Upper lobe of left lung (tissue), 4 donors: Measurements from ENCODE around the gene DAD1.

ENCODE experiments used
- CTCF ChIP-seq, 6 experiments: fragments of 450-650 bp in 4 of 6; fragments of 200-600 bp in 2 of 6; sonication (generic) in 2 of 6; IDR thresholded peaks; one replicate each; pipeline ENCODE4 v1.5.1; 2016 to 2019; ENCODE audit warnings: antibody characterized with exemption in 6 of 6
- EP300 ChIP-seq, 4 donors: sonication (generic); formaldehyde crosslinking; IDR thresholded peaks; one replicate each; pipeline ENCODE4 v1.5.1; 2017; ENCODE audit warnings: antibody characterized with exemption in 4 of 4, control low read depth in 2 of 4
- POLR2A ChIP-seq, 4 donors: fragments of 450-650 bp; IDR thresholded peaks; one replicate each; pipeline ENCODE4 v1.5.1; 2016 to 2017; ENCODE audit warnings: antibody characterized with exemption in 4 of 4, mild to moderate bottlenecking in 2 of 4
- POLR2AphosphoS5 ChIP-seq, 2 donors: sonication (generic); formaldehyde crosslinking; IDR thresholded peaks; one replicate each; pipeline ENCODE4 v1.5.1; 2017; ENCODE audit warnings: antibody characterized with exemption in 2 of 2

GRCh38 chr14:22601456-22601855 lies 12.4 kb upstream of the DAD1 start:
- no peak for TF ChIP-seq CTCF (IDR thresholded peaks at IDR 0.05)
- TF ChIP-seq POLR2AphosphoS5 (IDR thresholded peaks at IDR 0.05): no peak
- TF ChIP-seq POLR2A (IDR thresholded peaks at IDR 0.05): no peak
- TF ChIP-seq EP300 (IDR thresholded peaks at IDR 0.05): no peak
